Hepatocyte (in vitro differentiated cells): ENCODE results near the gene DHRS12. TPM values are rescaled to one million over a fixed set of nuclear protein-coding genes. Genes with fewer than 3 reads are reported as not detected.

Experiments
- DNase-seq: peaks from one replicate; pipeline ENCODE4 v3.0.0-alpha.2; 2016; ENCODE audit warnings: low spot score
- H2AFZ ChIP-seq: fragments of 200-600 bp; sonication (generic); 2 replicates; pipeline ENCODE4 v1.6.0; 2016; ENCODE audit warnings: antibody characterized with exemption, mild to moderate bottlenecking
- H3K27ac ChIP-seq: fragments of 200-600 bp; sonication (generic); 2 replicates; pipeline ENCODE4 v1.5.1; 2016; ENCODE audit warnings: mild to moderate bottlenecking
- H3K27me3 ChIP-seq: fragments of 200-600 bp; sonication (generic); 2 replicates; pipeline ENCODE4 v1.6.1; 2016
- H3K36me3 ChIP-seq: fragments of 200-600 bp; sonication (generic); replicated peaks from 2 replicates; pipeline ENCODE4 v1.5.1; 2016; ENCODE audit warnings: low read depth; ENCODE audit not compliant: insufficient read depth
- H3K4me1 ChIP-seq: fragments of 200-600 bp; sonication (generic); 2 replicates; pipeline ENCODE4 v1.5.1; 2016; ENCODE audit warnings: mild to moderate bottlenecking, moderate library complexity; ENCODE audit not compliant: insufficient read depth
- H3K4me2 ChIP-seq: fragments of 200-600 bp; sonication (generic); 2 replicates; pipeline ENCODE4 v1.6.0; 2016
- H3K4me3 ChIP-seq: fragments of 200-600 bp; sonication (generic); 2 replicates; pipeline ENCODE4 v1.5.1; 2016; ENCODE audit warnings: mild to moderate bottlenecking
- H3K79me2 ChIP-seq: fragments of 200-600 bp; sonication (generic); 2 replicates; pipeline ENCODE4 v1.6.0; 2017; ENCODE audit warnings: mild to moderate bottlenecking
- H3K9me2 ChIP-seq: fragments of 200-600 bp; sonication (generic); replicated peaks from 2 replicates; pipeline ENCODE4 v1.6.0; 2017; ENCODE audit warnings: mild to moderate bottlenecking; ENCODE audit not compliant: insufficient read depth
- H3K9me3 ChIP-seq: fragments of 200-600 bp; sonication (generic); 2 replicates; pipeline ENCODE4 v1.5.1; 2016; ENCODE audit warnings: low read depth, mild to moderate bottlenecking
- H4K20me1 ChIP-seq: fragments of 200-600 bp; sonication (generic); 2 replicates; pipeline ENCODE4 v1.6.0; 2016; ENCODE audit warnings: mild to moderate bottlenecking; ENCODE audit not compliant: insufficient read depth, poor library complexity, severe bottlenecking
- CTCF ChIP-seq: fragments of 200-600 bp; sonication (generic); IDR thresholded peaks from 2 replicates; pipeline ENCODE4 v1.5.1; 2016; ENCODE audit warnings: antibody characterized with exemption, mild to moderate bottlenecking; ENCODE audit not compliant: poor library complexity
- EZH2 ChIP-seq: fragments of 200-600 bp; sonication (generic); IDR thresholded peaks from 2 replicates; pipeline ENCODE4 v1.6.1; 2016; ENCODE audit warnings: antibody characterized with exemption, mild to moderate bottlenecking, borderline replicate concordance
- EZH2phosphoT487 ChIP-seq: fragments of 200-600 bp; sonication (generic); IDR thresholded peaks from one replicate; pipeline ENCODE4 v1.6.1; 2018; ENCODE audit warnings: antibody characterized with exemption, mild to moderate bottlenecking, low read depth, moderate library complexity; ENCODE audit not compliant: unreplicated experiment, severe bottlenecking
- WGBS: methylation state at CpG from one replicate; pipeline ENCODE4 v1.1.6; 2016; ENCODE audit warnings: low lambda C conversion rate; ENCODE audit errors: missing lambda C conversion rate; 5-methylcytosine and 5-hydroxymethylcytosine counted together
- polyA plus RNA-seq: library from polyadenylated mRNA; unstranded; fragments of >200 nt; fragmentation: Nextera tagmentation; extraction: Ambion mirVana; gene quantifications from 2 replicates; pipeline ENCODE4 v1.2.1, GENCODE V29; 2016
- total RNA-seq: library from RNA; depleted of rRNA; stranded (reverse); fragments of >200 nt; gene quantifications from 2 replicates; pipeline ENCODE4 v1.2.3, GENCODE V29; 2014

Gene DHRS12
- total and polyA plus RNA-seq, 2 experiments from 2014 or later: 4.6 to 13.5 TPM

DNA sequence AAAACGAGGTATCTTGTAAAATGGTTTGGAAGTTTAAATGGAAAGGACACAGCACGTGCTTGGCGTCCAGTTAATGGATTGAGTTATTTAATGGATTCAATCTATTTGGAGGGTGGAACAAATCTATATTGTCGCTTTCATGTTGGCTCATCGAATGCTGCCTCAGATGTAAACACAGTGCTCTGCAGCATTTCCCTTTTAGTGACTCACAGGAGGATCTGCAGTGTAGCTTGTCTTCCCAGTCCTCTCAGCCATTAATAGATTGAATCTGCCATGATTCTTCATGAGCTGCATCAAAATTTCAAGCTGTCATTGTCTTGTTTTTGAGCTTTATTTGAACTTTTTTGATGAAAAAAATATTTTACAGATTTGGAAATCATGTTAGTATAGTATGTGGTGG lies 44.7 kb downstream of the DHRS12 start:
- peaks cover 3% of the 10 kb centered on the region for H3K36me3 ChIP-seq

DNA sequence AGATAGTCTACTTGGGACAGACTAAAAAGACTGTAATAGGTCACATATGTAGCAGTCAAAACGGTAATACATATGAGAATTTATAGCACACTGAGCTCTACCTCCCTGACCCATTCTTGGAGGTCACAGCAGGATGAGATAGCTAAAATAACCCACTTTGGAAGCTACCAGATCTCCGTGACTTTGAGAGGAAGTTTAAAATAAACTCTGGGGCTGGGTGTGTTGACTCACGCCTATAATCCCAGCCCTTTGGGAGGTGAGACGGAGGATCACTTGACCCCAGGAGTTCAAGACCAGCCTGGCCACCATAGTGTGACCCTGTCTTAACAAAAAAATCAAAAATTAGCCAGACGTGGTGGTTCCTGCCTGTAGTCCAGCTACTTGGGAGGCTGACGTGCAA lies 45.3 kb downstream of the DHRS12 start:
- no peaks in the 10 kb centered on the region for H3K9me3 ChIP-seq
- no peaks in the 10 kb centered on the region for H3K9me2 ChIP-seq
- no peak overlapping the region for H2AFZ ChIP-seq
- no peaks in the 10 kb centered on the region for H4K20me1 ChIP-seq
- H3K4me2 ChIP-seq: no peak overlapping the region
- H3K4me3 ChIP-seq: no peak overlapping the region
- H3K27me3 ChIP-seq: no peaks in the 10 kb centered on the region
- H3K4me1 ChIP-seq: peaks cover under 1% of the 10 kb centered on the region
- no peak overlapping the region for H3K27ac ChIP-seq
- H3K36me3 ChIP-seq: peaks cover 3% of the 10 kb centered on the region
- 81% methylated on average over 6 of the region's 6 CpGs for WGBS
- no peaks in the 10 kb centered on the region for H3K79me2 ChIP-seq
- no peak for TF ChIP-seq EZH2
- no peak for TF ChIP-seq CTCF
- no peak for TF ChIP-seq EZH2phosphoT487
- no peak for DNase-seq

More for the DNA sequence above, 44.7 kb downstream of the DHRS12 start:
- H2AFZ ChIP-seq: no peak overlapping the region
- H3K9me3 ChIP-seq: no peaks in the 10 kb centered on the region
- no peaks in the 10 kb centered on the region for H4K20me1 ChIP-seq
- peaks cover 5% of the 10 kb centered on the region for H3K4me1 ChIP-seq
- no peaks in the 10 kb centered on the region for H3K9me2 ChIP-seq
- 82% methylated on average over 5 of the region's 5 CpGs for WGBS
- no peak for DNase-seq
- H3K27me3 ChIP-seq: no peaks in the 10 kb centered on the region
- no peak overlapping the region for H3K4me3 ChIP-seq
- H3K4me2 ChIP-seq: no peak overlapping the region
- no peak overlapping the region for H3K27ac ChIP-seq
- no peaks in the 10 kb centered on the region for H3K79me2 ChIP-seq
- TF ChIP-seq EZH2phosphoT487 (no peak), EZH2 (no peak), CTCF (no peak)

DNA sequence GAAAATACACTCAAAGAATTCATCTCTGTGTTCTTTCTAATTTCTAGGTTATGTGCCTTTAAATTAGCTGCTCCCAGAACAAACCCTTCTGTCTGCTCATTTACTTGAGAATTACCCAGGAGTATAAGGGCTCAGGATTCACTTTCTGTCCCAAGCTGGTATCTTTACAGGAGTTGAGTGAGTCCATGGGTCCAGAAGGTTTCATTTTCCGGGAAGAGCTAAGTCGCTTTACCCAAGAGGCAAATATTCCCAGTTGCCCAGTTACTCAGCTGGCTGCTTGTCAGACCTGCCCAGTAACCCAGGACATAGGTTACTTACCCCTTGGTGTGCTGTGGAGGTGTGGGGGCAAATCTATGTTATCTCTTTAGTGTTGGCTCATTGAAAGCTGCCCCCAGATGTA lies 47.3 kb downstream of the DHRS12 start:
- no peak for DNase-seq
- WGBS: 91% methylated on average over 2 of the region's 2 CpGs
- peaks cover 3% of the 10 kb centered on the region for H3K36me3 ChIP-seq

More for the DNA sequence above, 47.3 kb downstream of the DHRS12 start:
- no peaks in the 10 kb centered on the region for H3K9me2 ChIP-seq
- H3K4me1 ChIP-seq: no peaks in the 10 kb centered on the region
- no peak overlapping the region for H2AFZ ChIP-seq
- H3K4me2 ChIP-seq: no peak overlapping the region
- TF ChIP-seq EZH2phosphoT487 (no peak), CTCF (no peak), EZH2 (no peak)
- no peak overlapping the region for H3K27ac ChIP-seq
- H4K20me1 ChIP-seq: no peaks in the 10 kb centered on the region
- no peaks in the 10 kb centered on the region for H3K79me2 ChIP-seq
- H3K4me3 ChIP-seq: no peak overlapping the region
- H3K27me3 ChIP-seq: no peaks in the 10 kb centered on the region
- H3K9me3 ChIP-seq: no peaks in the 10 kb centered on the region
